HepG2 (cell line): Measurements from ENCODE around the gene SFTA2. TPM values are rescaled to one million over a fixed set of nuclear protein-coding genes. Genes with fewer than 3 reads are reported as not detected.

ENCODE experiments used
- EZH2 ChIP-seq: conservative IDR thresholded peaks from 2 replicates; pipeline ENCODE4 v1.6.1; 2012; ENCODE audit warnings: mild to moderate bottlenecking, low read depth, low read length, moderate library complexity
- GATAD1 ChIP-seq: IDR thresholded peaks from 2 replicates; pipeline ENCODE4 v1.6.1; 2016; ENCODE audit warnings: missing genetic modification reagents, missing compliant biosample characterization
- IKZF1 ChIP-seq: fragments of 450-650 bp; IDR thresholded peaks from 2 replicates; pipeline ENCODE4 v1.7.1; 2016
- KAT7 ChIP-seq: IDR thresholded peaks from 2 replicates; pipeline ENCODE4 v1.6.1; 2018; ENCODE audit warnings: borderline replicate concordance, missing compliant biosample characterization
- NR2F2 ChIP-seq: IDR thresholded peaks from 2 replicates; pipeline ENCODE4 v1.6.1; 2012; ENCODE audit warnings: low read depth, inconsistent platforms, borderline replicate concordance
- SIN3A ChIP-seq: IDR thresholded peaks from 2 replicates; pipeline ENCODE4 v1.6.1; 2011; ENCODE audit warnings: low read depth, mild to moderate bottlenecking, control low read depth, low read length, borderline replicate concordance
- SP4 ChIP-seq: sonication (generic); formaldehyde crosslinking; IDR thresholded peaks from 2 replicates; pipeline ENCODE4 v1.8.1; 2023; ENCODE audit warnings: mild to moderate bottlenecking, missing genetic modification reagents
- SRSF4 ChIP-seq: fragments of 200-400 bp; formaldehyde crosslinking; IDR thresholded peaks from one replicate; pipeline ENCODE4 v1.6.1; 2018; ENCODE audit warnings: mild to moderate bottlenecking, low read depth, low read length, moderate library complexity; ENCODE audit not compliant: poor library complexity, severe bottlenecking
- TEAD2 ChIP-seq: sonication (generic); formaldehyde crosslinking; IDR thresholded peaks from 2 replicates; pipeline ENCODE4 v1.9.0; 2021; ENCODE audit warnings: missing genetic modification reagents
- ZBTB21 ChIP-seq: sonication (generic); formaldehyde crosslinking; IDR thresholded peaks from 2 replicates; pipeline ENCODE4 v1.4.0; 2020; ENCODE audit warnings: missing genetic modification reagents
- ZFP41 ChIP-seq: sonication (generic); formaldehyde crosslinking; IDR thresholded peaks from 2 replicates; pipeline ENCODE4 v1.4.0; 2020; ENCODE audit warnings: mild to moderate bottlenecking, missing genetic modification reagents, borderline replicate concordance
- ZKSCAN8 ChIP-seq: IDR thresholded peaks from 2 replicates; pipeline ENCODE4 v1.6.1; 2016; ENCODE audit warnings: borderline replicate concordance, missing genetic modification reagents, missing compliant biosample characterization
- ZMYM2 ChIP-seq: sonication (generic); formaldehyde crosslinking; IDR thresholded peaks from 2 replicates; pipeline ENCODE4 v1.8.0; 2022; ENCODE audit warnings: mild to moderate bottlenecking, missing genetic modification reagents
- ZNF354B ChIP-seq: sonication (generic); formaldehyde crosslinking; IDR thresholded peaks from 2 replicates; pipeline ENCODE4 v1.8.0; 2022; ENCODE audit warnings: mild to moderate bottlenecking, missing genetic modification reagents
- ZNF446 ChIP-seq: sonication (generic); formaldehyde crosslinking; IDR thresholded peaks from 2 replicates; pipeline ENCODE4 v1.5.0; 2020; ENCODE audit warnings: mild to moderate bottlenecking, missing genetic modification reagents
- ZNF468 ChIP-seq: sonication (generic); formaldehyde crosslinking; IDR thresholded peaks from 2 replicates; pipeline ENCODE4 v1.8.0; 2022; ENCODE audit warnings: mild to moderate bottlenecking, moderate library complexity, missing genetic modification reagents
- ZNF547 ChIP-seq: sonication (generic); formaldehyde crosslinking; IDR thresholded peaks from 2 replicates; pipeline ENCODE4 v1.5.1; 2020; ENCODE audit warnings: mild to moderate bottlenecking, missing genetic modification reagents
- ZNF607 ChIP-seq: sonication (generic); formaldehyde crosslinking; IDR thresholded peaks from 2 replicates; pipeline ENCODE4 v1.5.1; 2020; ENCODE audit warnings: missing genetic modification reagents, mild to moderate bottlenecking, borderline replicate concordance
- ZNF672 ChIP-seq: sonication (generic); formaldehyde crosslinking; IDR thresholded peaks from 2 replicates; pipeline ENCODE4 v1.8.1; 2022; ENCODE audit warnings: missing genetic modification reagents
- ZNF7 ChIP-seq: IDR thresholded peaks from 2 replicates; pipeline ENCODE4 v1.6.1; 2016; ENCODE audit warnings: missing biosample characterization, missing genetic modification reagents
- ZNF720 ChIP-seq: sonication (generic); formaldehyde crosslinking; IDR thresholded peaks from 2 replicates; pipeline ENCODE4 v1.4.0; 2020; ENCODE audit warnings: missing genetic modification reagents
- ZNF879 ChIP-seq: sonication (generic); formaldehyde crosslinking; IDR thresholded peaks from 2 replicates; pipeline ENCODE4 v1.8.1; 2023; ENCODE audit warnings: missing genetic modification reagents
- polyA plus RNA-seq, 8 experiments: library from polyadenylated mRNA; depleted of rRNA in 3 of 8; stranded (reverse) in 7 of 8; unstranded in 1 of 8; fragments of >200 nt; fragmentation: Illumina TruSeq in 4 of 8; extraction: Trizol in 4 of 8; gene quantifications; 2 replicates each; pipeline versions ENCODE4 v1.2.1 to v1.2.3, GENCODE V29; 2011 to 2016; ENCODE audit warnings: low read depth in 4 of 8, missing spikeins in 1 of 8, mixed read lengths in 1 of 8; ENCODE audit not compliant: insufficient read depth in 1 of 8
- total RNA-seq, 5 experiments: library from RNA; depleted of rRNA; stranded (reverse); fragments of >200 nt; fragmentation: Illumina TruSeq; extraction: Trizol; gene quantifications; 2 replicates each; pipeline ENCODE4 v1.2.3, GENCODE V29; 2016; ENCODE audit warnings: low read depth in 1 of 5
- TF ChIP-seq, protein P1 (sequence below): sonication (generic); formaldehyde crosslinking; IDR thresholded peaks from 2 replicates; pipeline ENCODE4 v1.5.0; 2020; ENCODE audit warnings: missing genetic modification reagents
- TF ChIP-seq, protein P2 (sequence below): sonication (generic); formaldehyde crosslinking; conservative IDR thresholded peaks from 2 replicates; pipeline ENCODE4 v1.4.0; 2020; ENCODE audit warnings: mild to moderate bottlenecking, missing genetic modification reagents, moderate library complexity
- TF ChIP-seq, protein P3 (sequence below): IDR thresholded peaks from 2 replicates; pipeline ENCODE4 v1.6.1; 2016; ENCODE audit warnings: missing compliant biosample characterization, missing genetic modification reagents, borderline replicate concordance

SFTA2 gene
- total and polyA plus RNA-seq, 2 of the 13 experiments (the other 11 are each of a cell fraction or from before 2014, with no cell fraction given) = not detected

DNA sequence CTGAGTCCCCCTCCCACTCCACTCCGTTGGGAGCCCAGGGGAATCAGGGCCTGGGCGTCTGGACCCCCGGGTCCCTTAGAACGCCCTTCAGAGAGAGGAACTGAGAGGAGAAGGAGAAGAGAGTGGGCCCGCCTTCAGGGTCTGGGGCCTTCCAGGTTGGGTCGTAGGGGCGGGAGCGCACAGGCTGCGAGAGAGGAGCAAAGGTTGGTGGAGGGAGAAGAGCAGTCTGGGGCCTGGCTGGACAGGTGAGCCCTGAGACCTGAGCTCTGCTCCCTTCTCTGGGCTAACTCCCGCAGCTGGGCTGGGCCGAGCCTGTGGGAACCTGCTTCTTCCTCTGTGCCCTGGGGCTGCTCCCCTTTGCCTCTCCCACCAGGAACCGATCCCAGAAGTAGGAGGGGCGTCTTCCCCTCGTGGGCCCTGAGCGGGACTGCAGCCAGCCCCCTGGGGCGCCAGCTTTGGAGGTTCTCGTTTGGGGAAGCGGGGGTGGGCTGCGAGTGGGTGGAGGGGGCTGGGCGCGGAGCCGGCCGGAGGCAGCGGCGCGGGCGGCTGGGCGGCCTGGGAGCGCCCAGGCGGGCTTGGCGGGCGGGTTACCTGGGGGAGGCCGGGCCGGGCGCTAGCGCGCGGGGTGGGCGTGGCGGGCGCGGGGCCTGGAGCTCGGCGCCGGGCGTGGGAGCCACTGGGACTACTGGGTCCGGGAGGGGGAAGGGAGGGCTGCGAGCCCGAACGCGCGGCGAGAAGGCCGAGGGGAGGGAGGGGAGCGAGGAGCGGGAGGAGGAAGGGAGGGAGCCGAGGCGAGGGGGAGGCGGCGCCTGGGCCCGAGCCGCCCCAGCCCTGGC, 48.1 kb downstream of the SFTA2 start, which contains the start of gene DDR1 (continued):
- TF ChIP-seq, protein P1, sequence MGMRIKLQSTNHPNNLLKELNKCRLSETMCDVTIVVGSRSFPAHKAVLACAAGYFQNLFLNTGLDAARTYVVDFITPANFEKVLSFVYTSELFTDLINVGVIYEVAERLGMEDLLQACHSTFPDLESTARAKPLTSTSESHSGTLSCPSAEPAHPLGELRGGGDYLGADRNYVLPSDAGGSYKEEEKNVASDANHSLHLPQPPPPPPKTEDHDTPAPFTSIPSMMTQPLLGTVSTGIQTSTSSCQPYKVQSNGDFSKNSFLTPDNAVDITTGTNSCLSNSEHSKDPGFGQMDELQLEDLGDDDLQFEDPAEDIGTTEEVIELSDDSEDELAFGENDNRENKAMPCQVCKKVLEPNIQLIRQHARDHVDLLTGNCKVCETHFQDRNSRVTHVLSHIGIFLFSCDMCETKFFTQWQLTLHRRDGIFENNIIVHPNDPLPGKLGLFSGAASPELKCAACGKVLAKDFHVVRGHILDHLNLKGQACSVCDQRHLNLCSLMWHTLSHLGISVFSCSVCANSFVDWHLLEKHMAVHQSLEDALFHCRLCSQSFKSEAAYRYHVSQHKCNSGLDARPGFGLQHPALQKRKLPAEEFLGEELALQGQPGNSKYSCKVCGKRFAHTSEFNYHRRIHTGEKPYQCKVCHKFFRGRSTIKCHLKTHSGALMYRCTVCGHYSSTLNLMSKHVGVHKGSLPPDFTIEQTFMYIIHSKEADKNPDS = no peak
- TF ChIP-seq TEAD2 (no peak), ZBTB21 (CRISPR knock-in tag) (no peak), ZKSCAN8 (CRISPR knock-in tag) (no peak), SIN3A (no peak), KAT7 (no peak), ZNF720 (CRISPR knock-in tag) (0 out of 2 replicates have a peak, but pooled peaks have one; percentile 11), ZNF354B (CRISPR knock-in tag) (no peak; the same call in 1 of the 2 replicates), ZFP41 (CRISPR knock-in tag) (no peak), SP4 (CRISPR knock-in tag) (no peak; the same call in 1 of the 2 replicates), GATAD1 (CRISPR knock-in tag) (0 out of 2 replicates have a peak, but pooled peaks have one; percentile 16), ZNF468 (CRISPR knock-in tag) (no peak), ZNF446 (no peak), SRSF4 (no peak), NR2F2 (no peak), EZH2 (no peak), ZNF7 (CRISPR knock-in tag) (no peak), ZNF547 (CRISPR knock-in tag) (peak; percentile 54; the same call in 1 of the 2 replicates), IKZF1 (no peak), ZNF607 (CRISPR knock-in tag) (no peak), ZNF879 (CRISPR knock-in tag) (no peak), ZNF672 (CRISPR knock-in tag) (no peak), ZMYM2 (CRISPR knock-in tag) (no peak)
- TF ChIP-seq, protein P2, sequence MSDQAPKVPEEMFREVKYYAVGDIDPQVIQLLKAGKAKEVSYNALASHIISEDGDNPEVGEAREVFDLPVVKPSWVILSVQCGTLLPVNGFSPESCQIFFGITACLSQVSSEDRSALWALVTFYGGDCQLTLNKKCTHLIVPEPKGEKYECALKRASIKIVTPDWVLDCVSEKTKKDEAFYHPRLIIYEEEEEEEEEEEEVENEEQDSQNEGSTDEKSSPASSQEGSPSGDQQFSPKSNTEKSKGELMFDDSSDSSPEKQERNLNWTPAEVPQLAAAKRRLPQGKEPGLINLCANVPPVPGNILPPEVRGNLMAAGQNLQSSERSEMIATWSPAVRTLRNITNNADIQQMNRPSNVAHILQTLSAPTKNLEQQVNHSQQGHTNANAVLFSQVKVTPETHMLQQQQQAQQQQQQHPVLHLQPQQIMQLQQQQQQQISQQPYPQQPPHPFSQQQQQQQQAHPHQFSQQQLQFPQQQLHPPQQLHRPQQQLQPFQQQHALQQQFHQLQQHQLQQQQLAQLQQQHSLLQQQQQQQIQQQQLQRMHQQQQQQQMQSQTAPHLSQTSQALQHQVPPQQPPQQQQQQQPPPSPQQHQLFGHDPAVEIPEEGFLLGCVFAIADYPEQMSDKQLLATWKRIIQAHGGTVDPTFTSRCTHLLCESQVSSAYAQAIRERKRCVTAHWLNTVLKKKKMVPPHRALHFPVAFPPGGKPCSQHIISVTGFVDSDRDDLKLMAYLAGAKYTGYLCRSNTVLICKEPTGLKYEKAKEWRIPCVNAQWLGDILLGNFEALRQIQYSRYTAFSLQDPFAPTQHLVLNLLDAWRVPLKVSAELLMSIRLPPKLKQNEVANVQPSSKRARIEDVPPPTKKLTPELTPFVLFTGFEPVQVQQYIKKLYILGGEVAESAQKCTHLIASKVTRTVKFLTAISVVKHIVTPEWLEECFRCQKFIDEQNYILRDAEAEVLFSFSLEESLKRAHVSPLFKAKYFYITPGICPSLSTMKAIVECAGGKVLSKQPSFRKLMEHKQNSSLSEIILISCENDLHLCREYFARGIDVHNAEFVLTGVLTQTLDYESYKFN = 0 out of 2 replicates have a peak, but pooled peaks have one; percentile 31
- TF ChIP-seq, protein P3, sequence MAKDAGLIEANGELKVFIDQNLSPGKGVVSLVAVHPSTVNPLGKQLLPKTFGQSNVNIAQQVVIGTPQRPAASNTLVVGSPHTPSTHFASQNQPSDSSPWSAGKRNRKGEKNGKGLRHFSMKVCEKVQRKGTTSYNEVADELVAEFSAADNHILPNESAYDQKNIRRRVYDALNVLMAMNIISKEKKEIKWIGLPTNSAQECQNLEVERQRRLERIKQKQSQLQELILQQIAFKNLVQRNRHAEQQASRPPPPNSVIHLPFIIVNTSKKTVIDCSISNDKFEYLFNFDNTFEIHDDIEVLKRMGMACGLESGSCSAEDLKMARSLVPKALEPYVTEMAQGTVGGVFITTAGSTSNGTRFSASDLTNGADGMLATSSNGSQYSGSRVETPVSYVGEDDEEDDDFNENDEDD = peak; percentile 55; the same call in 1 of the 2 replicates
